HG02885 (cell line): Measurements from ENCODE around the gene PATZ1.

ENCODE experiments used
- ATAC-seq: cut with Tn5 transposase; IDR thresholded peaks from one replicate; pipeline ENCODE4 v1.9.1; 2021; ENCODE audit warnings: mild to moderate bottlenecking; ENCODE audit not compliant: unreplicated experiment, poor library complexity

The PATZ1 gene

DNA sequence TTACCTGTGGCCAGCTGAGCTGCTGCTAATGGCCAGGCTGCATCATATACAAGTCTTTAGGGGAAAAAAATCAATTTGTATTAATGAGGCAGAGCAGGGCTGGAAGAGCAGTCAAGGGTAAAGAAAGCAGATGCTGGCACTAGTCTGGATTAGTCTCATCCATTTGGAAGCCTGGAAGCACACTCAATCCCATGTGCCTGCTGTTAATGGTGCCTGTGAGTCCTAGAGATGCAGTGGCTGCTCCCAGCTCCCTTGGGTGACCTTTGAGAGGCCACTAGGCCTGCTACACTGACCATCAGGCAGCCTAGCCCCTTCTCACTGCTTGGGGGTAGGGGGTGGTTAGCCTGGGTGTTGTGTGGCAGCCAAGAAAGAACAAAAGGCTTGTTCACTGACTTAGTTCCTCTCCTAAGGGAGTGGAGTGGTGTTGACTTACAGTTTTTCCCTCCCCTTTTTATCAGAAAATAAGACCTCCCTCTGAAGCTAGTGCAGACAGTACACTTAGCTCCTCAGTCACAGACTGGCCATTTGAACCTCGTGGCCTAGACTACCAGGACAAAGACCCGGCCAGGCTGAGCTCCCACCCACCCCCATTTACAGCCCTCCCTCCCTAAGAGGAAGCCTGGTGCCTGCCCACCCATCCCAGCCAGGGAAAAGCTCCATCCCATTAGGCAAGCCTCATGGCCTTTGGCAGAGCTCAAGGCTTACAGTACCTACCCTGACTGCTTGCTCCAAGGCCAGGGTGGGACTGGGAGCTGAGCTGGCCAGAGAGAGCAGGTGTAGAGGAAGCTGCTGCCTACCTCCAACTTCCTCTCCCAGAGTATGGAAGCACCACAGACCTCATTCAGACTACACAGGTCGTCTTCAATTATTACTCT, 61.6 kb downstream of the PATZ1 start:
- ATAC-seq = no peak

DNA sequence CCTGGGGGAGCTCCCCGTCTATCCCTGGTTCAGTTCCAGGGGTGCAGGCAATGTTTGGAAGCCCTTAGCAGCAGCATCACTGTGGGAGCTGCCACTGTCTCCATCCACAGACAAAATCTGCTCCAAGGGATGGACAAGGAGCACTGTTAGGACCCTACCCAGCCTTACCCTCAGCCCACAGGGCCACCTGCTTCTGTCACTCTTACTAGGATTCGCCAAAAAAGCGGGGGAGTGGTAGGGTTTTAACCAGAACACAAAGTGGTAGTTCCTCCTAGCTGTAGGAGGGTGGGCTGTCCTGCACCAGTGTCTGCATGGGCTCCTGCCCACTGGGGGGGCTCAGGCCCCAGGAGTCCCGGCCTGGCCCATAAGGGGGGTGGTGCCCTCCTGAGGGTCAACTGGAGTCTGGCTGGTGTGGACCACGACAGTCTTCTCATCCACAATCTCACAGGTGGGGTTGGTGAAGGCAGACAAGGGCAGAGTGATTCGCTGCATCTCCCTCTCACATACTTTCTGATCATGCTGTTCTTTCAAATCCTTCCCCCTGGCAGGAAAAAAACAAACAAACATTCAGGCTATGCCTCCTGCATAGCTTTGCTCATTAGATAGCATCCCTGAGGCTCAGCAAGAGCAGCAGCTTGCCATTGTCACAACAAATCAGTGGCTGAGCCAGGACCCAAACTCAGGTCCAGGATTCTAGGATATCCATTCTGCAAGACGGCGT, 63.2 kb downstream of the PATZ1 start:
- ATAC-seq = no peak

DNA sequence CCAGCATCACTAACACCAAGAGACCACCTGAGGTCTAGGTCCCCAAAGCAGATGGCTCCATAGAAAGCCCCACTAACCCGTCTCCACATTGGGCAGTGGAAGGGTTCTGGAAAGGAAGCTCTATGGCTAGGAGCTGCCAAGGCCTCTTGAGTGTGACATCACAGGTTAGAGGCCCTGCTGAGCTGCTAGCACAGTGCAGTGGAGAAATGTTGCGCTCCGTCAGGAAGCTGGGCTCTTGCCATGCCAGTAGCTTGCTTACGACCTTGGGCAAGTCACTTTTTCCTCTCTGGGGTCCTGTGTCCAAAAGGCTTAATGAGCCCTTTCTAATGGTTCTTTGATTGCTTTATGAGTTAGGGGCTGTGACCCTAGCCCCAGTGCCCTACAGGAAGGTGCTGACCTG, 64.4 kb downstream of the PATZ1 start:
- ATAC-seq = no peak

DNA sequence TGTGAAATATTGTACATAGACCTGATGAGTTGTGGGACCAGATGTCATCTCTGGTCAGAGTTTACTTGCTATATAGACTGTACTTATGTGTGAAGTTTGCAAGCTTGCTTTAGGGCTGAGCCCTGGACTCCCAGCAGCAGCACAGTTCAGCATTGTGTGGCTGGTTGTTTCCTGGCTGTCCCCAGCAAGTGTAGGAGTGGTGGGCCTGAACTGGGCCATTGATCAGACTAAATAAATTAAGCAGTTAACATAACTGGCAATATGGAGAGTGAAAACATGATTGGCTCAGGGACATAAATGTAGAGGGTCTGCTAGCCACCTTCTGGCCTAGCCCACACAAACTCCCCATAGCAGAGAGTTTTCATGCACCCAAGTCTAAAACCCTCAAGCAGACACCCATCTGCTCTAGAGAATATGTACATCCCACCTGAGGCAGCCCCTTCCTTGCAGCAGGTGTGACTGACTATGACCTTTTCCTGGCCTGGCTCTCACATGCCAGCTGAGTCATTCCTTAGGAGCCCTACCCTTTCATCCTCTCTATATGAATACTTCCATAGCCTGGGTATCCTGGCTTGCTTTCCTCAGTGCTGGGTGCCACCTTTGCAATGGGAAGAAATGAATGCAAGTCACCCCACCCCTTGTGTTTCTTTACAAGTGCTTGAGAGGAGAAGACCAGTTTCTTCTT, 66.2 kb downstream of the PATZ1 start:
- no peak for ATAC-seq

GRCh38 chr22:31279327-31279669, 66.8 kb downstream of the PATZ1 start:
- no peak for ATAC-seq

- no peak for ATAC-seq
Measured at GRCh38 chr22:31278626-31279326, 67.4 kb downstream of the PATZ1 start.

DNA sequence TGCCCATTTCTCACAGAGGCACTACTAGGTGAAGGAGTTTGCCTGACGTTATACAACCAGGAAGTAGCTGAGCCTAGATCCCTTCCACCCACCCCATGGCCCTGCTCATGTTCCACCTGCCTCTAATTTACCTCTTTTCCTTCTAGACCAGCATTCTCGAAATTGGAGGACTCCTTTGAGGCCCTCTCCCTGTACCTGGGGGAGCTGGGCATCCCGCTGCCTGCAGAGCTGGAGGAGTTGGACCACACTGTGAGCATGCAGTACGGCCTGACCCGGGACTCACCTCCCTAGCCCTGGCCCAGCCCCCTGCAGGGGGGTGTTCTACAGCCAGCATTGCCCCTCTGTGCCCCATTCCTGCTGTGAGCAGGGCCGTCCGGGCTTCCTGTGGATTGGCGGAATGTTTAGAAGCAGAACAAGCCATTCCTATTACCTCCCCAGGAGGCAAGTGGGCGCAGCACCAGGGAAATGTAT, 68.0 kb downstream of the PATZ1 start:
- no peak for ATAC-seq

DNA sequence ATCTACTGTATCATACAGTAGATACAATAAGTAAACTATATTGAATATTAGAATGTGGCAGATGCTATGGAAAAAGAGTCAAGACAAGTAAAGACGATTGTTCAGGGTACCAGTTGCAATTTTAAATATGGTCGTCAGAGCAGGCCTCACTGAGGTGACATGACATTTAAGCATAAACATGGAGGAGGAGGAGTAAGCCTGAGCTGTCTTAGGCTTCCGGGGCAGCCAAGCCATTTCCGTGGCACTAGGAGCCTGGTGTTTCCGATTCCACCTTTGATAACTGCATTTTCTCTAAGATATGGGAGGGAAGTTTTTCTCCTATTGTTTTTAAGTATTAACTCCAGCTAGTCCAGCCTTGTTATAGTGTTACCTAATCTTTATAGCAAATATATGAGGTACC, 68.4 kb downstream of the PATZ1 start:
- ATAC-seq = no peak

- no peak for ATAC-seq
Measured at GRCh38 chr22:31276426-31277167, 69.5 kb downstream of the PATZ1 start.
